Adipose tissue (tissue), 3 donors: Measurements from ENCODE around the gene GSDMA. TPM values are rescaled to one million over a fixed set of nuclear protein-coding genes. Genes with fewer than 3 reads are reported as not detected.

ENCODE experiments used
- H3K27ac ChIP-seq: one replicate; pipeline ENCODE4 v1.5.1; 2013; ENCODE audit warnings: low read depth, low read length
- WGBS, 3 donors: extraction: QIAGEN DNeasy Blood & Tissue Kit; methylation state at CpG; one replicate each; pipeline ENCODE4 v1.1.7; 2013; 5-methylcytosine and 5-hydroxymethylcytosine counted together
- polyA plus RNA-seq, 3 donors: library from polyadenylated mRNA; stranded (reverse); fragments of 200-250 nt; gene quantifications; one replicate each; pipeline ENCODE4 v1.2.3, GENCODE V29; 2013
- donor health status: healthy with polysubstance abuse.
- donor health status: Bipolar disorder and iron deficiency.
- donor health status: healthy.

GSDMA gene
- polyA plus RNA-seq: under 1 TPM; 0.14 to 0.91 (median 0.22) TPM

DNA sequence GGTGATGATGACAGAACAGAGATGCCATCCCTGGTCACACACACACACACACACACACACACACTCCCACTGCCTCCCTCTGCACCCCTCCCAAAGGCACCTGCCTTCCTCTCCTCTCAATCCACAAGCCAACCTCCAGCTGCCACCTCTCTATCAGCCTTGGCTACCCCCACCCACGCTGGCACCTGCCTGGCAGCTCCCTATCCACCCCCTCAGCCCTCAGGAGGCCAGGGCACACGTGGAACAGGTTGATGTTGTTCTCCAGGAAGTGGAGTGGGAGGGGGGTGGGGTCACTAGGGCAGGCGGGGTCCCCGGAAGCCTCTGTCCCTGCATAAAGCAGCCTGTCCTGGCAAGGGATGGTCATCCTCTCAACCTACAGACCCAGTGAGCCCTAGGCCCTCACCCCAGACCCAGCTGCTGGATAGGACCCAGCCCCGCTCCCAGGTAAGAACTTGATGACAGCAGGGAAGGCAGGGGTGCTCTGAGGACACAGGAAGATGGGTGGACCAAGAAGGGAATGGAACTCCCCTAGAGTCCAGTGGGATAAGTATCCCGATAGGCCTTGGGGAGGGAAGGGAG is at the start of gene GSDMA:
Gene GSDMA, plus strand, starts transcription at position 363 of the 579 bp plus-strand sequence. CDS start 2,684 bp downstream, outside the sequence.
- H3K27ac ChIP-seq: no peak within 1 kb of the TSS
- WGBS, 3 donors: 65 to 72% (median 68%) methylated on average over 6 of the region's 6 CpGs

- H3K27ac ChIP-seq: no peak overlapping the region
- WGBS, 3 donors: 77 to 88% (median 88%) methylated on average over 3 of the region's 3 CpGs
These were observed 48.8 kb upstream of the GSDMA start for GRCh38 chr17:39913989-39914388.

DNA sequence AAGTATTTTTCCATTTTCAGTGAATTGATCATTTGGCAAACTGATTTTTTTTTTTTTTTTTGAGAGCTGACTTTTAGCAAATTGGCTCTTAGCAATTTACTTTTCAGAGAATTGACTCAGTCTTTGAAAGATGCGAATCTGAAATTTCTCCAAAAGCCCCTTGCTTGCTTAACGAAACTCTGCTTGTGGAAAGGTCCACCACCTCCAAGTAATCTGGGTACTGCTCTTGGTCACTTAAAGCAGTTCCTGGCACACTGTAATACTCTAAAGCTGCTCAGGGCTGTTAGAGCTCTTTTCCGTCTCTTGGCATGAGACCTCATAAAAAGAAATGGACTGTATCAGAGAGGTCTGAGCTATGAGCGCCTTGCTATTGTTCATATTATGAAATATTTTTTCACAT is 47.2 kb upstream of the GSDMA start:
- WGBS, 3 donors: 66 to 83% (median 83%) methylated on average over 4 of the region's 4 CpGs
- no peak overlapping the region for H3K27ac ChIP-seq

DNA sequence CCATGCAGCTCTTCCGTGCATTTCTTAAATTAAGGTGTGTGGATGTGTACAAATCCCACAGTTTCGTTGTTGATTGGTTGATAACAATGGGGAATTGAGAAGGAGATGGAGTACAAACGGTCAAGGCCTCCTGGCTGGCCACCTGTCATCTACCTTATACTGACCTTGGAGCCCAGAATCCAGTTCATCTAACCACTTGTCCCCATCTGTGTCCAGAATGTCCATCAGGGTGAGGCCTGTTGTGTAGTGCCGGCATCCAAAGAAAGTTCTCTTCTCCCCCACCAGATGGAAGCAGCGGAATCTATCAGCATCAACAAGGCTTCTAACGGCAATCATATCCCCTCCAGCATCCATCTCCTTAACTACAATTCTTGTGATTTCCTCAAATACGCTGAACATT is 45.9 kb upstream of the GSDMA start:
- WGBS, 3 donors: 82 to 91% (median 87%) methylated on average over 7 of the region's 7 CpGs
- no peak overlapping the region for H3K27ac ChIP-seq

GRCh38 chr17:39919087-39919683 is 43.6 kb upstream of the GSDMA start:
- H3K27ac ChIP-seq: no peak overlapping the region
- 94 to 96% (median 95%) methylated on average over 9 of the region's 9 CpGs for WGBS, 3 donors

GRCh38 chr17:39920218-39921210 is 42.3 kb upstream of the GSDMA start:
- WGBS, 3 donors: 61 to 72% (median 65%) methylated on average over 19 of the region's 19 CpGs
- no peak overlapping the region for H3K27ac ChIP-seq

GRCh38 chr17:39921323-39921722 is 41.5 kb upstream of the GSDMA start:
- WGBS, 3 donors: 48 to 89% (median 52%) methylated on average over 5 of the region's 5 CpGs
- H3K27ac ChIP-seq: no peak overlapping the region

GRCh38 chr17:39922006-39922405 is 40.8 kb upstream of the GSDMA start:
- H3K27ac ChIP-seq: no peak overlapping the region
- 75 to 91% (median 85%) methylated on average over 6 of the region's 6 CpGs for WGBS, 3 donors

- WGBS, 3 donors: 85 to 94% (median 87%) methylated on average over 6 of the region's 6 CpGs
- H3K27ac ChIP-seq: no peak overlapping the region
These were observed 39.6 kb upstream of the GSDMA start for GRCh38 chr17:39923230-39923629.

DNA sequence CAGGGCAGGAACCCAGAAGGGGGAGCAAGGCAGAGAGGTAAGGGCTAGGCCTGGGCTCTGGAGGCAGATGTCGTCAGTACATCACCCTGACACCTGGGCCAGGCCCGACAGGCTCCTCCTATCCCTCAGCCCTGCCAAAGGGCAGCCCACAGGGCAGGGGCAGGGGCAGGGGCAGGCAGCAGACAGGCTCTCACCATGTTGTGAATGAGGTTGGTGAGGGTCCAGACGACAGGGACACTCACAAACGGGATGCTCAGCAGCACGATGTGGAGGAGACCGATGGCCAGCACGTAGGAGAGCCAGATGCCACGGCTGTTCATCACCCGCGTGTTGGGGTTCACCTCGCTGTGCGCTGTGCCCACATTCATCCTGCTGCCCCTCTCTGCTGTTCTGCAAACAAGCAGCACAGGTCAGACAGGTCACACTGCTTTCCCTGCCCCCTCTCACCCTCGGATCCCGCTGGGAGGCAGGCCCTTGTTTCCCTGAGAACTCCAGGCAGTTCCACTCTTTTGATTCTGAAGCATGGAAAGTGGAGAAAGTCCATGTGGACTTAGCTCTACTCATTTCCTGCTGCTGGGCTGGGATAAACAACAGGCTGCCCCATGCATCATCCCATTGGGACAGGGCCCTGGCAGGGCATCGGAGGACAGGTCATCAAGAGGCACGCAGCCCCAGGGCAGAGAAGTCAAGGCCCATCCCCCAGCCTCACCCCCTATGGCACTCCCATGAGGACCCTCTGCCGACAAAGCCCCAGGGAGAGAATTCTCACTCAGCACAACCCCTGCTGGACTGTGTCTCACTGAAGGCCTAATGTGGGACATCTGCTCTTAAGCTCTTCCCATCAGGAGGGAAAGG is 38.7 kb upstream of the GSDMA start:
- no peak overlapping the region for H3K27ac ChIP-seq
- WGBS, 3 donors: 59 to 76% (median 67%) methylated on average over 17 of the region's 17 CpGs

GRCh38 chr17:39924691-39925055 is 38.1 kb upstream of the GSDMA start:
- H3K27ac ChIP-seq: no peak overlapping the region
- 52 to 67% (median 64%) methylated on average over 3 of the region's 3 CpGs for WGBS, 3 donors

GRCh38 chr17:39925282-39926134 is 37.3 kb upstream of the GSDMA start:
- H3K27ac ChIP-seq: no peak overlapping the region
- WGBS, 3 donors: 47 to 79% (median 78%) methylated on average over 11 of the region's 11 CpGs

DNA sequence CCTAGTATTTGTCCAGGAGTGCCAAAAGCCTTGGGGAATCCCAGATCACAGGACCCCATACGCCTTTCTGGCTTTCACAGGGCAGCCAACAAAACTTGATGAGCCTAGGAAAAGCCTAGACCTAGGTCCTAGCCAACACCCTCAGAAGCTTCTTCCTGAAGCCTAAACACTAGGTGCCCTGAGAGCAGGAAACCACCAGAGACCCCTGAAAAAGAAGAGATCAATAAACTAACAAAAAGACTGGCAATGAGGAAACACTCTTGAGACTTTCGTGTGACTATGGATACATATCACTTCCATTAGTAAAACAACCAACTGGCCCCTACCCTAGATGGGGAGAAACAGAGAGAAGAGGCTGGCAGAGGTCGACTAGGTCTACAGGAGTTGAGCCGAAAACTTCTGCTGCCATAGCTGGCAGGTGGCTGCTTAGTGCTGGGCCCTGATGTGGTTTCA is 36.6 kb upstream of the GSDMA start:
- H3K27ac ChIP-seq: no peak overlapping the region
- WGBS, 3 donors: 23 to 42% (median 31%) methylated on average over 4 of the region's 4 CpGs

- no peak overlapping the region for H3K27ac ChIP-seq
- 0 to 3% (median 2%) methylated on average over 15 of the region's 15 CpGs for WGBS, 3 donors
These were observed 36.2 kb upstream of the GSDMA start for GRCh38 chr17:39926588-39927100.

DNA sequence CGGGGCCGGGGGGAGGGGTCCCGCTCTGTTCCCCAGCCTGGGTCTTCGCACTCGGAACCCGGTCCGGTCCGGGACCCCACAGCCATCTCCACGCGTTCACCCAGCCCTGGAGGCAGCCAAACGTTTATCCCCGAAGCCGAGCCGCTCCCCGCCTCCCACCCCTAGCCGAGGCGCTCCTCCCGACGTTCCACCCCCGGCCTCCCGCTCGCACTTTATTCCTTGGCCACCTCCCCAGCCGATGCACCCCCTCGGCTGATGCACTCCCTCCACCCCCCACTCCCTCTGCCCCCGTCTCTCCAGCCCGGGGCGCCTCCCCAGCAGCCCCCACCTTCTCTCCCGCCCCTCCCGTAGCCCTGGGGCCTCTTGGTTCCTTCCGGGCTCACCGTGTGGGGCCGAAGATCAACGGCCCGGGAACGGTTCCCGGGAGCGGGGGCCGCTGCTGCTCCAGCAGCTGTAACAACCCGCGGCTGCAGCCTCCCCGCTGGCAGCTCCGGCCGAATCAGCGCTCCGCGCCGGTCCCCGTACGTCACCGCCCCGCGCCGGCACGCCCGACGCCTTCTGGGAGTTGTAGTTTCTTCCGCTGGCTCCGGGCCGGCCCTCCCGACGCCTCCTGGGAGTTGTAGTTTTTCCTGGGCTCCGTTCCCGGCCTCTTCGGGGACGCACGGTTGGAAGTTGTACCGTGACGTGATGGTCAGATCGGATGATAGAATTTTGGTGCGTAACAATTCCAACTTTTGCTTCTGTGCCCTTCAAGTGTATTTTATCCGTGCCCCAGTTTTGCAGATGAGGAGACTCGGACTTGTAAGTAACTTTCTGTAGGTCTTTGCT is 35.5 kb upstream of the GSDMA start, which contains the start of the genes LRRC3C and ORMDL3:
Gene LRRC3C, plus strand, starts transcription at position 632 of the 828 bp plus-strand sequence. CDS start 13,792 bp downstream, outside the sequence.
Gene ORMDL3, minus strand, starts transcription at position 501 of the 828 bp plus-strand sequence. CDS start 3,398 bp downstream, outside the sequence.
- peak within 1 kb of the TSS; percentile 71 for H3K27ac ChIP-seq
- 0 to 1% (median 1%) methylated on average over 70 to 72 of the region's 72 CpGs for WGBS, 3 donors
